Keratinocyte (primary cell): ENCODE results near the gene KCNMA1.

Source experiments
- CTCF ChIP-seq, 3 experiments: IDR thresholded peaks in 1 of 3; conservative IDR thresholded peaks in 1 of 3; optimal IDR thresholded peaks in 1 of 3; 2 replicates in 2 of 3; 3 replicates in 1 of 3; pipeline versions ENCODE3 to v1.5.1; 2011; ENCODE audit warnings: low read length in 3 of 3, mild to moderate bottlenecking in 3 of 3, moderate library complexity in 2 of 3, control low read depth in 1 of 3, inconsistent platforms in 1 of 3; ENCODE audit not compliant: insufficient read depth in 2 of 3; ENCODE audit errors: extremely low read depth in 1 of 3
- EZH2 ChIP-seq: IDR thresholded peaks from one replicate; pipeline ENCODE4 v1.6.1; 2012; ENCODE audit warnings: inconsistent platforms, mild to moderate bottlenecking, low read length, moderate library complexity

GRCh38 chr10:77234599-77234998, 403.0 kb downstream of the KCNMA1 start:
- TF ChIP-seq CTCF (optimal IDR thresholded peaks at IDR 0.05 in 1 of 3, IDR thresholded peaks at IDR 0.05 in 1 of 3, conservative IDR thresholded peaks at IDR 0.05 in 1 of 3; ENCODE audit: extremely low read depth in 1 of 3, insufficient read depth in 2 of 3, low read length in 3 of 3): no peak
- TF ChIP-seq EZH2: no peak
